GM13977 (cell line): ENCODE results near the gene ADAMTS6.

Experiments used
- DNase-seq: peaks from one replicate; pipeline ENCODE4 v3.0.0; 2012; ENCODE audit warnings: low spot score
- in situ Hi-C: fragments of 300-500 bp; cut with MboI; formaldehyde crosslinking; loops from one replicate; pipeline ENCODE4 v1.12.0; 2022; ENCODE audit warnings: low sequenced_read_pairs, low pct_unique_long_range_greater_than_20kb, mixed read lengths, inconsistent platforms; ENCODE audit not compliant: unreplicated experiment
- TF ChIP-seq, protein P1 (sequence below): IDR thresholded peaks from 2 replicates; pipeline ENCODE4 v1.5.1; 2012; ENCODE audit warnings: mild to moderate bottlenecking, control low read depth; ENCODE audit not compliant: insufficient read depth; ENCODE audit errors: extremely low read depth, missing control alignments

Gene ADAMTS6

GRCh38 chr5:65103756-65104440, 377.8 kb downstream of the ADAMTS6 start:
- DNase-seq, result no peak
- TF ChIP-seq, protein P1, sequence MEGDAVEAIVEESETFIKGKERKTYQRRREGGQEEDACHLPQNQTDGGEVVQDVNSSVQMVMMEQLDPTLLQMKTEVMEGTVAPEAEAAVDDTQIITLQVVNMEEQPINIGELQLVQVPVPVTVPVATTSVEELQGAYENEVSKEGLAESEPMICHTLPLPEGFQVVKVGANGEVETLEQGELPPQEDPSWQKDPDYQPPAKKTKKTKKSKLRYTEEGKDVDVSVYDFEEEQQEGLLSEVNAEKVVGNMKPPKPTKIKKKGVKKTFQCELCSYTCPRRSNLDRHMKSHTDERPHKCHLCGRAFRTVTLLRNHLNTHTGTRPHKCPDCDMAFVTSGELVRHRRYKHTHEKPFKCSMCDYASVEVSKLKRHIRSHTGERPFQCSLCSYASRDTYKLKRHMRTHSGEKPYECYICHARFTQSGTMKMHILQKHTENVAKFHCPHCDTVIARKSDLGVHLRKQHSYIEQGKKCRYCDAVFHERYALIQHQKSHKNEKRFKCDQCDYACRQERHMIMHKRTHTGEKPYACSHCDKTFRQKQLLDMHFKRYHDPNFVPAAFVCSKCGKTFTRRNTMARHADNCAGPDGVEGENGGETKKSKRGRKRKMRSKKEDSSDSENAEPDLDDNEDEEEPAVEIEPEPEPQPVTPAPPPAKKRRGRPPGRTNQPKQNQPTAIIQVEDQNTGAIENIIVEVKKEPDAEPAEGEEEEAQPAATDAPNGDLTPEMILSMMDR, result no peak
- in situ Hi-C loops, result no loop called here

DNA sequence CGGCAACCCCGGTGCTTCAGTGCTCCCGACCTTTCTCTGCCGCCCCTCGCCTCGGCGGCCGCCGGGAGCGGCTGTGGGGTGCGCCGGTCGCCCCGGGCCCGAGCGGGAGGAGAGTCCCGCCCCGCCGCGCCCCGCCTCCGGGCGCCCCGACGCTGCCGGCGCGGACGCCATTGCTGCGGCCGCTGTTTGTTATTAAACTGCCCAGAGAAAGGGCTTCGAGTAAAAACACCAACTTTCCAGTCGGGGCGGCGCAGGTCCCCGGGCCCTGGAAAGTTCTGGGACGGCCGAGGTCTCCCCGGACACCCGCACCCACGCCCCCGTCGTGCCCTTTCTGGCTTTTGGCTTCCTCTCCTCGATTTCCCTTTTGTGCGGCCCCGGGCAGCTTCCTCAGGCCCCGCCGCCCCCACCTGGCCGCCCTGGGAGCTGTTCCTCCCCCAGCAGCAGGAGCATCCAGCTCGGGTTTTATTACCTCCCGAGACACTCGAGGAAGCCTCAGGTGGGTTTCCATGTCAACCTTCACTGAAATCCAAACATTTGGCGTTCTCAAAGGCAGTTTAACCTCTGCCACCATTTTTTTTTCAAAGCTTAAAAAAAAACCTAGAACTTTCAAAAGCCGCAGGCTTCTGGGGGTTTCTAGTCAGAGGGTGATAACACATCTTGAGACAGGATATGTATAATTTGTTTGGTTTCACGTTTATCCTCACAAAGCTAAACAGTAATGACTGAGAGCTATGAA, 378.6 kb downstream of the ADAMTS6 start:
- in situ Hi-C loops, result no loop called here
- DNase-seq, result peak; percentile 80
- TF ChIP-seq, protein P1, result peak; percentile 32

DNA sequence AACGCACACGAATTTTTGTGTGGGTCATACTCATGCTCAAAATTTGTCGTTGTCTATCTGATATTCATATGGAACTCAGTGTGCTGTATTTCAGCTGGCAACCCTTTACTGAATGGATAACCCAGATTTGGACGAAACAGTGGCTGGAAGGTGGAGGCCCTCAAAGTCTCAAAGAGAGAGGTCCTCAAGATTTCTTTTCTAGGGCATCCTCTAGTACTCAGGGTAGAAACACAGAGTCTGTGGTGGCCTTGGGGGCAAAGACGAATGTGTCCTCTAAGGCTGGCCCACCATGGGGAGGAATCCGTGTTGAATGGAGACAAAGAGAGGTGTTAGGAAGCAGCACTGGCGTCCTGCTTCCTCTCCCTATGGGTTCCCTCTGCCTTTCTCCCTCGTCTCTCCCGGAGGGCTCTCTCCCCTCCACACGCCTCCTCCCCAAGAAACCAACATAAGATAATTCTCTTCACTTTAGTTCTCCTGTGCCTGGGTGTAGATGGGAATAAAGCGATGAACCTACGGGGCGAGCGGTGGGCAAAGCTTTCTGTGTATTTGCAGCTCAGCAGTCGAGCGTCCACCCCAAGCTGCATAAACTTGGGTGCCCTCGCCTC, 379.2 kb downstream of the ADAMTS6 start:
- TF ChIP-seq, protein P1, result no peak
- in situ Hi-C loops, result no loop called here
- DNase-seq, result peak; percentile 26

DNA sequence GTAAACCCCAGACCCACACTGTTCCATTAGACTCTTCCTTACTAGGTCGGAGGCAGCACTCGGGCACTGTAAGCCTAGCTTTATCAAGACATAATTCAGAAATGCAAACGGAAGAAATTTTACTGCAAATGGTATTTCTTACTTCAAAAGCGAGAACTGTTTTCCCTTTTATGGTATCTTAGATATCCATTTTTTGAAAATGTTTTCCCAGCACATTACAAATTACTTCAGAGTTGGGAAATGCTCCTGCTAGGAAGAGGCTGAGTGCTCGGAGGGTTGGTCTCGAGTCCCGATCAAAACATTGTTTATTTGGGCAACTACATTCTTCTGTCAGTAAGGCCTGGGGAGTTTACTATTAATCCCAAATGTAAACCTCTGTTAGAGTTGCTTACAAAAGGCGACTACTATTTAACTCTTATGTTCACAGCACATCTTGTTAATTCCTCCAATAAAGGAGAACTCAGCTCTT, 380.1 kb downstream of the ADAMTS6 start:
- TF ChIP-seq, protein P1, result no peak
- no peak for DNase-seq
- in situ Hi-C loops, result no loop called here

DNA sequence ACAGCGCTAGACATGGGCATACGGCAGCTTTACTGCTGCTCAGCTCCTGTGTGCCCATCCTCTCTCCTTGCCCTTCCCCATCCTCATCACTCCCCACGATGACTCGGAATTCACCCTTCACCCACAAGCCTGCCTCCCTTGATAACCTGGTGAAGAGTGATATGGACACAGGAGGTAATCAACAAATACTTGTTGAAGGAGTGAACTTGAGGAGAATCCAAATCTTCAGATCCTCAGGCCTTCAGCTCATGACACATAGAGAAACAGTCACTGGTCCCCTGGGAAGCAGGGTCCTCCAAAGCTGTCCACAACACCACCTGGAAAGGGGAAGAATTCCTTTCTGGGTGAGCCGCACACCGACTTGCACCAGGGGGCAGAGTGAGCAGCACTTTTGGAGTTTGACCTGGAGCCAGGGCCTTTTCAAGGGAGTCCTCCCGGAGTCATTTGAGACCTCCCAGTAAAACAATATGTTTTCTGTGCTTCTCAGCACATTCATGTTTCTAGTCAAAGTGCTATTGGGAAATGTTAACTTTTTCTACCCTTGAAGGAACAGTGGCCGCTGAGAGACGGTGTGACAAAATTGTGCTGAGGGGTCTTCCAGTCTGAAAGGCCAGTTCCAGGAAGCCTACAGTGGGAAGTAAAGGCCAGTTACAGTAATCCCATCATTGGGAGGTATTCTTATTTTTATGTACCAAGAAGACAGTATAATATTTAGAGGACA, 380.6 kb downstream of the ADAMTS6 start:
- in situ Hi-C loops, result no loop called here
- TF ChIP-seq, protein P1, result peak; percentile 54
- peak; percentile 48 for DNase-seq
